Cerebellar nuclear complex (tissue), 1 donor: ENCODE measurements around the gene ABR.
"Not testable (repeated sequence)": the region's sequence is repeated elsewhere in the genome, so short reads cannot be mapped to it uniquely, and the experiment has no call there.

ENCODE experiments used
- DNase-seq, 2 experiments: peaks; one replicate each; lab custom pipeline; 2025; lab: John Stamatoyannopoulos, UW

Gene ABR

GRCh38 chr17:1047879-1048470 is 131.8 kb downstream of the ABR start:
- no peak for DNase-seq

GRCh38 chr17:1047177-1047878 is 132.5 kb downstream of the ABR start:
- no peak for DNase-seq

- no peak for DNase-seq
Observed at GRCh38 chr17:1045456-1045855, 134.3 kb downstream of the ABR start.

- not testable (repeated sequence) for DNase-seq
Observed at GRCh38 chr17:1044387-1045009, 135.3 kb downstream of the ABR start.

GRCh38 chr17:1043601-1044251 is 136.1 kb downstream of the ABR start:
- DNase-seq, result no peak

- DNase-seq, result no peak
Observed at GRCh38 chr17:1042486-1042885, 137.3 kb downstream of the ABR start.

- no peak for DNase-seq
Observed at GRCh38 chr17:1041746-1042145, 138.0 kb downstream of the ABR start.

- no peak for DNase-seq
Observed at GRCh38 chr17:1040216-1040600, 139.6 kb downstream of the ABR start.

GRCh38 chr17:1039511-1040215 is 140.1 kb downstream of the ABR start:
- no peak for DNase-seq

GRCh38 chr17:1039123-1039507 is 140.7 kb downstream of the ABR start:
- no peak for DNase-seq

GRCh38 chr17:1038459-1039122 is 141.2 kb downstream of the ABR start:
- DNase-seq, result no peak

- DNase-seq, result no peak
Observed at GRCh38 chr17:1037238-1037879, 142.4 kb downstream of the ABR start.

- DNase-seq, result no peak
Observed at GRCh38 chr17:1036845-1037237, 142.9 kb downstream of the ABR start.

- no peak for DNase-seq
Observed at GRCh38 chr17:1036171-1036844, 143.5 kb downstream of the ABR start.

GRCh38 chr17:1035546-1036170 is 144.1 kb downstream of the ABR start:
- no peak for DNase-seq

- no peak for DNase-seq
Observed at GRCh38 chr17:1034652-1035210, 145.1 kb downstream of the ABR start.

- no peak for DNase-seq
Observed at GRCh38 chr17:1033503-1033902, 146.3 kb downstream of the ABR start.

GRCh38 chr17:1032391-1032790 is 147.4 kb downstream of the ABR start:
- no peak for DNase-seq

- DNase-seq, result no peak
Observed at GRCh38 chr17:1031711-1032110, 148.1 kb downstream of the ABR start.
